Measurements from ENCODE around the gene RNF169. TPM values are rescaled to one million over a fixed set of nuclear protein-coding genes. Genes with fewer than 3 reads are reported as not detected.

RNF169 gene
- total and polyA plus RNA-seq, 9 of the 15 experiments (the other 6 are each of a cell fraction or from before 2014, with no cell fraction given) = 0.68 to 18.1 (median 10.1) TPM

- DNase-seq (ENCODE audit: extremely low read depth in 1 of 4, low spot score in 3 of 4) (no peak), ATAC-seq (no peak), FAIRE-seq (no peak)
- Histone ChIP-seq H3K27me3 (ENCODE audit: control insufficient read depth in 2 of 2, insufficient read depth in 2 of 2, low read length in 2 of 2) (no peaks in the 10 kb centered on the region), H3K4me3 (no peak overlapping the region), H3K4me1 (replicated peaks in 1 of 2; ENCODE audit: control insufficient read depth in 2 of 2, insufficient read depth in 2 of 2, low read length in 2 of 2) (peaks cover 0 to 13% of the 10 kb centered on the region in 2 experiments; a peak in 2 of 5 replicates), H3K27ac (ENCODE audit: extremely low read depth, low read depth, low read length) (no peak overlapping the region), H3K79me2 (ENCODE audit: control insufficient read depth, insufficient read depth, low read length) (no peaks in the 10 kb centered on the region; the same call in 2 of the 3 replicates), H3K36me3 (ENCODE audit: control insufficient read depth, insufficient read depth, low read length) (peaks cover 74% of the 10 kb centered on the region), H3K9ac (ENCODE audit: insufficient read depth in 1 of 2, low read depth in 2 of 2, low read length in 2 of 2) (no peak overlapping the region), H4K20me1 (replicated peaks; ENCODE audit: control insufficient read depth, insufficient read depth, low read length) (no peaks in the 10 kb centered on the region), H3K4me2 (ENCODE audit: insufficient read depth, low read length) (no peak overlapping the region), H3K9me1 (ENCODE audit: control insufficient read depth, insufficient read depth, low read length) (no peaks in the 10 kb centered on the region), H2AFZ (ENCODE audit: low read depth, low read length) (no peak overlapping the region), H3K9me3 (replicated peaks; ENCODE audit: control insufficient read depth, insufficient read depth, low read depth, low read length) (peaks cover 29% of the 10 kb centered on the region)
- TF ChIP-seq POU5F1 (IDR thresholded peaks at IDR 0.05; ENCODE audit: borderline replicate concordance, low read depth, low read length, partially characterized antibody) = no peak
- TF ChIP-seq CCAR2 (IDR thresholded peaks at IDR 0.05; ENCODE audit: low read depth, low read length) = no peak
- no peak for TF ChIP-seq ID3 (CRISPR knock-in tag; IDR thresholded peaks at IDR 0.05)
- no peak for TF ChIP-seq ID3 (tag; IDR thresholded peaks at IDR 0.05)
- no peak for TF ChIP-seq BRD4 (IDR thresholded peaks at IDR 0.05)
- TF ChIP-seq GTF2A2 (tag; IDR thresholded peaks at IDR 0.05) = no peak
- TF ChIP-seq HMG20B (CRISPR knock-in tag; IDR thresholded peaks at IDR 0.05) = no peak
- no peak for TF ChIP-seq THAP12 (CRISPR knock-in tag; IDR thresholded peaks at IDR 0.05)
- no peak for TF ChIP-seq NELFE (IDR thresholded peaks at IDR 0.05; ENCODE audit: insufficient read depth, insufficient read length)
- intact Hi-C loops (cut with micrococcal nuclease) = no loop called here
- in situ Hi-C loops (cut with MboI) = no loop called here
- no TSS peak for BruUV-seq (replicated peaks)
- ChIA-PET POLR2A (interaction anchor here (2.2 kb wide), 1 partner anchor 10 kb away, joined by 6 read pairs; no protein-coding TSS in a partner anchor), CTCF (ENCODE audit: low intra/inter-chr PET ratio) (interaction anchor here (0.6 kb wide), 1 partner anchor 420 kb away, joined by 3 read pairs; no protein-coding TSS in a partner anchor)
- 95% methylated on average over 5 of the region's 5 CpGs for WGBS (ENCODE audit: insufficient coverage, low coverage, missing lambda C conversion rate)
These were observed 73.5 kb downstream of the RNF169 start for GRCh38 chr11:74822170-74822569.

Data from K562 (cell line).